HEK293 (cell line): Measurements from ENCODE around the gene RGS9.
A peak's percentile ranks its signal among the peaks of the same experiment; 100 is the strongest.

Experiments used
- CTCF ChIA-PET: fragments of 350-600 bp; formaldehyde crosslinking; extraction: SDS; loops from one replicate; lab custom pipeline; 2021; ENCODE audit warnings: antibody characterized with exemption; lab: Yijun Ruan, JAX
- POLR2A ChIA-PET: fragments of 300-600 bp; formaldehyde crosslinking; extraction: SDS; loops from one replicate; lab custom pipeline; 2020; ENCODE audit warnings: antibody characterized with exemption, inconsistent platforms; lab: Yijun Ruan, JAX
- H3K27ac ChIP-seq: fragments of 200-500 bp; sonication (Bioruptor generic); 2 replicates; pipeline ENCODE4 v1.5.1; 2014; ENCODE audit warnings: low read depth, low read length, control low read depth, inconsistent platforms; ENCODE audit errors: extremely low read depth
- H3K36me3 ChIP-seq, 2 experiments: fragments of 200-500 bp in 1 of 2; sonication (Bioruptor generic) in 1 of 2; 1 replicate in 1 of 2; 2 replicates in 1 of 2; pipeline ENCODE4 v1.5.1; 2014 to 2017; ENCODE audit warnings: inconsistent platforms in 2 of 2, low read length in 2 of 2; ENCODE audit not compliant: control insufficient read depth in 2 of 2, insufficient read depth in 1 of 2
- H3K4me1 ChIP-seq: fragments of 200-500 bp; sonication (Bioruptor generic); 2 replicates; pipeline ENCODE4 v1.5.1; 2014; ENCODE audit warnings: mild to moderate bottlenecking, low read length, inconsistent platforms; ENCODE audit not compliant: control insufficient read depth, insufficient read depth
- H3K4me3 ChIP-seq: 2 replicates; pipeline ENCODE4 v1.5.1; 2011; ENCODE audit warnings: low read depth, mild to moderate bottlenecking, control low read depth, low read length, moderate library complexity
- H3K9me3 ChIP-seq: fragments of 200-500 bp; sonication (Bioruptor generic); 2 replicates; pipeline ENCODE4 v1.5.1; 2014; ENCODE audit warnings: low read depth, low read length, inconsistent platforms; ENCODE audit not compliant: control insufficient read depth, insufficient read depth
- CTCF ChIP-seq: fragments of 450-650 bp; formaldehyde crosslinking; IDR thresholded peaks from 2 replicates; pipeline ENCODE4 v1.5.1; 2016; ENCODE audit warnings: missing biosample characterization, missing genetic modification characterization
- ELK4 ChIP-seq: IDR thresholded peaks from 2 replicates; pipeline ENCODE4 v1.6.1; 2011; ENCODE audit warnings: mild to moderate bottlenecking, low read depth, low read length, borderline replicate concordance
- HIC1 ChIP-seq: fragments of 450-650 bp; formaldehyde crosslinking; IDR thresholded peaks from 2 replicates; pipeline ENCODE4 v1.5.1; 2016; ENCODE audit warnings: missing biosample characterization, missing genetic modification characterization
- SETDB1 ChIP-seq: IDR thresholded peaks from one replicate; pipeline ENCODE4 v1.6.1; 2017; ENCODE audit warnings: mild to moderate bottlenecking, low read length, moderate library complexity, mixed read lengths; ENCODE audit not compliant: insufficient read length
- ZBTB11 ChIP-seq: fragments of 450-650 bp; formaldehyde crosslinking; conservative IDR thresholded peaks from 2 replicates; pipeline ENCODE4 v1.5.1; 2016; ENCODE audit warnings: low read depth, missing biosample characterization, missing genetic modification characterization
- ZNF16 ChIP-seq: fragments of 450-650 bp; formaldehyde crosslinking; IDR thresholded peaks from 2 replicates; pipeline ENCODE4 v1.5.1; 2016; ENCODE audit warnings: low read depth, missing biosample characterization, missing genetic modification characterization
- ZNF184 ChIP-seq: fragments of 450-650 bp; IDR thresholded peaks from 2 replicates; pipeline ENCODE4 v1.5.1; 2018; ENCODE audit warnings: missing biosample characterization, mild to moderate bottlenecking, missing genetic modification characterization
- ZNF335 ChIP-seq: fragments of 450-650 bp; formaldehyde crosslinking; conservative IDR thresholded peaks from 2 replicates; pipeline ENCODE4 v1.5.1; 2016; ENCODE audit warnings: missing biosample characterization, missing genetic modification characterization
- ZNF629 ChIP-seq: fragments of 450-650 bp; formaldehyde crosslinking; IDR thresholded peaks from 2 replicates; pipeline ENCODE4 v1.5.1; 2017; ENCODE audit warnings: missing biosample characterization, missing genetic modification characterization
- ZNF645 ChIP-seq: fragments of 450-650 bp; formaldehyde crosslinking; IDR thresholded peaks from 2 replicates; pipeline ENCODE4; 2016; ENCODE audit warnings: missing biosample characterization, missing genetic modification characterization
- ZNF785 ChIP-seq: fragments of 450-650 bp; formaldehyde crosslinking; IDR thresholded peaks from 2 replicates; pipeline ENCODE4 v1.5.1; 2016; ENCODE audit warnings: missing biosample characterization, missing genetic modification characterization
- TF ChIP-seq, protein P1 (sequence below): fragments of 450-650 bp; formaldehyde crosslinking; IDR thresholded peaks from 2 replicates; pipeline ENCODE4 v1.5.0; 2017; ENCODE audit warnings: missing biosample characterization, missing genetic modification characterization, borderline replicate concordance
- TF ChIP-seq, protein P2 (sequence below): fragments of 450-650 bp; formaldehyde crosslinking; IDR thresholded peaks from 2 replicates; pipeline ENCODE4 v1.5.1; 2016; ENCODE audit warnings: missing biosample characterization, missing genetic modification characterization
- TF ChIP-seq, protein P3 (sequence below): fragments of 450-650 bp; formaldehyde crosslinking; IDR thresholded peaks from 2 replicates; pipeline ENCODE4 v1.5.1; 2016; ENCODE audit warnings: missing biosample characterization, missing genetic modification characterization

Gene RGS9

GRCh38 chr17:65100316-65101140, 36.6 kb upstream of the RGS9 start (continued):
- TF ChIP-seq ZBTB11 (peak; percentile 49), ZNF785 (peak; percentile 63; the same call in 1 of the 2 replicates), CTCF (peak; percentile 95), ZNF184 (no peak), ZNF629 (tag by site-specific recombination) (peak; percentile 64; the same call in 1 of the 2 replicates), ZNF16 (tag by site-specific recombination) (no peak), ZNF645 (no peak)
- TF ChIP-seq, protein P1, sequence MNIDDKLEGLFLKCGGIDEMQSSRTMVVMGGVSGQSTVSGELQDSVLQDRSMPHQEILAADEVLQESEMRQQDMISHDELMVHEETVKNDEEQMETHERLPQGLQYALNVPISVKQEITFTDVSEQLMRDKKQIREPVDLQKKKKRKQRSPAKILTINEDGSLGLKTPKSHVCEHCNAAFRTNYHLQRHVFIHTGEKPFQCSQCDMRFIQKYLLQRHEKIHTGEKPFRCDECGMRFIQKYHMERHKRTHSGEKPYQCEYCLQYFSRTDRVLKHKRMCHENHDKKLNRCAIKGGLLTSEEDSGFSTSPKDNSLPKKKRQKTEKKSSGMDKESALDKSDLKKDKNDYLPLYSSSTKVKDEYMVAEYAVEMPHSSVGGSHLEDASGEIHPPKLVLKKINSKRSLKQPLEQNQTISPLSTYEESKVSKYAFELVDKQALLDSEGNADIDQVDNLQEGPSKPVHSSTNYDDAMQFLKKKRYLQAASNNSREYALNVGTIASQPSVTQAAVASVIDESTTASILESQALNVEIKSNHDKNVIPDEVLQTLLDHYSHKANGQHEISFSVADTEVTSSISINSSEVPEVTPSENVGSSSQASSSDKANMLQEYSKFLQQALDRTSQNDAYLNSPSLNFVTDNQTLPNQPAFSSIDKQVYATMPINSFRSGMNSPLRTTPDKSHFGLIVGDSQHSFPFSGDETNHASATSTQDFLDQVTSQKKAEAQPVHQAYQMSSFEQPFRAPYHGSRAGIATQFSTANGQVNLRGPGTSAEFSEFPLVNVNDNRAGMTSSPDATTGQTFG (tag by site-specific recombination): no peak
- TF ChIP-seq, protein P2, sequence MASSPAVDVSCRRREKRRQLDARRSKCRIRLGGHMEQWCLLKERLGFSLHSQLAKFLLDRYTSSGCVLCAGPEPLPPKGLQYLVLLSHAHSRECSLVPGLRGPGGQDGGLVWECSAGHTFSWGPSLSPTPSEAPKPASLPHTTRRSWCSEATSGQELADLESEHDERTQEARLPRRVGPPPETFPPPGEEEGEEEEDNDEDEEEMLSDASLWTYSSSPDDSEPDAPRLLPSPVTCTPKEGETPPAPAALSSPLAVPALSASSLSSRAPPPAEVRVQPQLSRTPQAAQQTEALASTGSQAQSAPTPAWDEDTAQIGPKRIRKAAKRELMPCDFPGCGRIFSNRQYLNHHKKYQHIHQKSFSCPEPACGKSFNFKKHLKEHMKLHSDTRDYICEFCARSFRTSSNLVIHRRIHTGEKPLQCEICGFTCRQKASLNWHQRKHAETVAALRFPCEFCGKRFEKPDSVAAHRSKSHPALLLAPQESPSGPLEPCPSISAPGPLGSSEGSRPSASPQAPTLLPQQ (tag by site-specific recombination): 0 out of 2 replicates have a peak, but pooled peaks have one; percentile 32
- TF ChIP-seq, protein P3, sequence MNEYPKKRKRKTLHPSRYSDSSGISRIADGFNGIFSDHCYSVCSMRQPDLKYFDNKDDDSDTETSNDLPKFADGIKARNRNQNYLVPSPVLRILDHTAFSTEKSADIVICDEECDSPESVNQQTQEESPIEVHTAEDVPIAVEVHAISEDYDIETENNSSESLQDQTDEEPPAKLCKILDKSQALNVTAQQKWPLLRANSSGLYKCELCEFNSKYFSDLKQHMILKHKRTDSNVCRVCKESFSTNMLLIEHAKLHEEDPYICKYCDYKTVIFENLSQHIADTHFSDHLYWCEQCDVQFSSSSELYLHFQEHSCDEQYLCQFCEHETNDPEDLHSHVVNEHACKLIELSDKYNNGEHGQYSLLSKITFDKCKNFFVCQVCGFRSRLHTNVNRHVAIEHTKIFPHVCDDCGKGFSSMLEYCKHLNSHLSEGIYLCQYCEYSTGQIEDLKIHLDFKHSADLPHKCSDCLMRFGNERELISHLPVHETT (tag by site-specific recombination): 0 out of 2 replicates have a peak, but pooled peaks have one; percentile 16

- Histone ChIP-seq H3K9me3 (no peaks in the 10 kb centered on the region), H3K4me3 (peak overlapping the region; percentile 60; the same call in 1 of the 2 replicates), H3K36me3 (peaks cover 0 to 22% of the 10 kb centered on the region in 2 experiments; a peak in 1 of 3 replicates), H3K4me1 (peaks cover 3% of the 10 kb centered on the region; the same call in 1 of the 2 replicates), H3K27ac (no peak overlapping the region)
- ChIA-PET CTCF (interaction anchor here (0.9 to 5.1 kb wide), 22 partner anchors 7 to 1235 kb away, joined by 3 to 36 read pairs (median 6); partner anchors contain the start of gene RGS9), POLR2A (interaction anchor here (2.6 kb wide), 1 partner anchor 45 kb away, joined by 11 read pairs; the partner anchor contains the start of gene GNA13)
- peak; percentile 24; the same call in 1 of the 2 replicates for TF ChIP-seq HIC1 (tag by site-specific recombination)
- TF ChIP-seq ELK4: no peak
- TF ChIP-seq ZNF335 (tag by site-specific recombination): 0 out of 2 replicates have a peak, but pooled peaks have one; percentile 5
- TF ChIP-seq SETDB1: no peak
Measured at GRCh38 chr17:65101371-65101770, 35.8 kb upstream of the RGS9 start.
